GM18858 (cell line): Measurements from ENCODE around the gene LRRC73.
"Not testable (repeated sequence)": the region's sequence is repeated elsewhere in the genome, so short reads cannot be mapped to it uniquely, and the experiment has no call there.

Source experiments
- ATAC-seq: cut with Tn5 transposase; IDR thresholded peaks from one replicate; pipeline ENCODE4 v1.9.1; 2021; ENCODE audit not compliant: unreplicated experiment

Gene LRRC73

DNA sequence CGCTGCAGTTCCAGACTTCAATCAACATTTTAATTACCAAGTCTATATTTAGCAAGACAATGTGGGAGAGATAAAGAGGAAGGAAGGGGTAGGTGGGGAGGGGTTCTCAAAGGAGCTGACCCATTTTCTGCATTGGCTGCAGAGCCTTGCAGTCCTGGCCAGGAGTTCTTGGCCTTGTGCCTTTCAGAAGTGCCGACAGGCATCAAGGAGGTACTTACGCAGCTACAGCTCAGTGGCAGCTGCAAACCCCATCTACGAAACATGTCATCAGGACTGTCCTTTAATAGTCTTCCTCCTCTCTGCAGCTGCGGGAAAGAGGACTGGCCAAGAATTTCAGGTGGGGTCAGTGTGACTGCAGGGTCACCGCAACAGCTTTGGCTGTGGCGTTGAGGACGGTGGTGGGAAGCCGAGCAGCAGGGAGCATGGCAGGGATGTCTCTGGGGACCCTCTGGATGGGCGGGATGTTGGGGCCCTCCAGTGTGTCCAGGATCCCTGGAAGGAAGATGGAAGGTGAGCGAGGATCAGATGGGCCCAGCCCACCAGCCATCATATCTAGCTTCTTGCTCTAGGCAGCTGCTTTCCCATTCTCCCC lies 1.8 kb upstream of the LRRC73 start:
- no peak for ATAC-seq

DNA sequence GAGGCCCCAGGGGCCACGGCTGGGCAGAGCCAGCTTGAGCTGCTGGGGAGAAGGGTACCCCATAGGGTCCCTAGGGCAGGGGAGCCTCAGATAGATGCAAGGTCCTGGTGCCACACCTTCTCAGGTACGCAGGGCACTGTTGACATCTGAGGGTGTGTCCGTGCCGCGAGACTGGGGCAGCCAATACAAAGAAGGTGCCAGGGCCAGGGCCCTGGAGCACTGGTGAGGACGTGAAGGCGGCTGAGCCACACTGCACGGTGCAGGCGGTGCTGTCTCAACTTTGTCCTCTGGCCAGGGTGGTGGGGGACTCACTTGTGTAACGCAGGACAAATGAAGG lies 649 bp upstream of the LRRC73 start:
- no peak for ATAC-seq

DNA sequence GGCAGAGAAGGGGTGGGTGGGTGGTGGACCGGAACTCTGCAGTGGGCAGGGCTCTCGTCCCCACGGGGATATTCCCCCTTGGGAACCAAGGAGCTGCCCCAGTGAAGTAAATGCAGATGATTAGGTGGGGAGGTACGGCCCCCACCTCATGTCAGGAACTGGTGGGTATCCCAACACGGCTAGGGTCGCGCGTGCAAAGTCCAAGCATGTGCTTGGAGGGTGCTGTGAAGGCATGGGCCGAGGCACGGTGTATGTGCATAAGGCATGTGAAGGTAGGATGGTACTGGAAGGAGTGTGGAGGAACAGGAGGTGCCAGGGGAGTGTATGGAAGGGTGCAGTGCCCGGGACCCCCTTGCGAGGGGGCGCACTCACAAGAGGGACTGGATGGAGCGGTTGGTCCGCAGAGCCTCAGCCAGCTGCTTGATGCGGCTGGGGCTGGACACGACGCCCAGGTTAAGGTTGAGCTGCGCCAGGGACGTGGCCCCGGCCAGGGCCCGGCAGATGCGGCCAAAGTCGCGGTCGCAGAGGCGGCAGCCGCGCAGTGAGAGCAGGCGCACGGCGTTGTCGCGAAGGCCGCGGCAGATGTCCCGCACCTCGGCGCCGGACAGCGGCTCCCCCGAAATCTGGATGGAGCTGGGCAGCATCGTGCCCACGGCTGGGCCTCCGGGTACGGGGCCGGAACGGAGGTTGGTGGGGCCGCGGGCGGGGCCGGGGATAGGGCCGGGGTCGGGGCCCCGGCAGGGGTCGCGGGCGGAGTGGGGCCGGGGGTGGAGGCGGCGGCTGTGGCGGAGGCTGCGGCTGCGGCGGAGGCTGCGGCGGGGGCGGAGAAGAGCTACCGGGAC lies 783 bp downstream of the LRRC73 start:
- ATAC-seq, result no peak

DNA sequence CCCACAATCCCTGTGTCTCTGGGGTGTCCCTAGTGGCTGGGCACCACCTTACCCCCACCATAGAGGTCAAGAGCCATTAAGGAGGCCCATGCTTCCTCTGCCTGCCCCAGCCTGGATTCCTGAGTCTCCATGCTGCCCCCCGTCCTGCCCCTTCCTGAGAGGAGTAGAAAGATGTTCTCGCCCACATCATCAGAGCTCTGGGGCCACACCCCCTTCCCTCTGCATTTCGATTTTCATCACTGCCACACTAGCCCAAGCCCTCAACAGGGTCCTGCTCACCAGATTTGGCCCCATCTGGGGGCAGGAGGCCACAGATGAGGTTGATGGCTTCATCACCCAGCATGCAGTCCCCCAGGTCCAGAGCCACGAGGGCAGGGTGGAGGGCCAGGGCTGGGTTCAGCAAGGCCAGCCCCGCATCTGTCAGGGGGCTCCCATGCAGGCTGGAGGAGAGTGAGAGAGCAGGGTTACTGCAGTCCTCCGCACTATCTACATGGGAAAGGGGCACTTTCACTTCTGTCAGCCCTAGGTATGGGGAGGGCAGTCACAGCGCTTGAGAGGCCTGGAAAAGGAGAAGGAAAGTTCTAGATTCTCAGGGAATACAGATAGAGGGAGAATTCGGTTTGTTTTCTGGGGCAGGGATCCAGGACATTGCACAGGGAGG lies 1.5 kb downstream of the LRRC73 start:
- ATAC-seq, result no peak

DNA sequence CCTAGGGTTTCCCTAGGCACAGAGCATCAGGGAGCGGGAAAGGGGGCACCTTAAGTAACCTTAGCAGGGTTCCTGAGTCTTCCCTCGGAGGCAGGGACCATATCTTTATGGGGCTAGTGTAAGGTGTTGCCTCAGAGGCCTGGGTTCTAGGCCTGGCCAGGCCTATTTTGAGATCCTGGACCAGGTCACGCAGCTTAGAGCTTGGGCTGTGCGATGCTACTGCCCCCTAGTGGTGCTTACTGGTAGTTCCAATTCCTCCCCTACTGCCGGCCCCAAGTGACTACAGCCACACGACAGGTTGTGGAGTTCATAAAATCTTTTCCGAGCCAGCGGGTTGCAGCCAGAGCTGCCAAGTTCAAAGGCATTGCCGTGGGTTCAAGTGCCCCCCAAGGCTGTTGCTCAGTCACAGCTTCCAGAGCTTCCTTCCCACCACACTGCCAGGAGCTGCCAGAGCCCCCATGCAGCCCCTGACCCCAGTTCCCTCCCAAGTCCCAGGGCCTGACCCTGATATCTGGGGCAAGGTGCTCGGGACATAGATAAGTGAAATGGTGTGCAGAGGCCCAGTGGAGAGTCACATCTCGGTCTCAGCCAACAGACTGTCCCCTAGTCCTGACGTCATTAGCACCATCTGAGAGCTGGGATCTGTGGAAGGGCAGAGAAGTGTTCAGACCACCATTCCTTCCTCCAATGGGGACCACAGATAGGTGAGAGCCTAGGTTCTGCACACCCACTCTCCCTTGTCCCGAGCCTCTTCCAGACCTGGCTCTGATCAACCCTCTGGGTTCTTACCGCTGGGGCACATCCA lies 3.3 kb downstream of the LRRC73 start:
- peak; percentile 46 for ATAC-seq

DNA sequence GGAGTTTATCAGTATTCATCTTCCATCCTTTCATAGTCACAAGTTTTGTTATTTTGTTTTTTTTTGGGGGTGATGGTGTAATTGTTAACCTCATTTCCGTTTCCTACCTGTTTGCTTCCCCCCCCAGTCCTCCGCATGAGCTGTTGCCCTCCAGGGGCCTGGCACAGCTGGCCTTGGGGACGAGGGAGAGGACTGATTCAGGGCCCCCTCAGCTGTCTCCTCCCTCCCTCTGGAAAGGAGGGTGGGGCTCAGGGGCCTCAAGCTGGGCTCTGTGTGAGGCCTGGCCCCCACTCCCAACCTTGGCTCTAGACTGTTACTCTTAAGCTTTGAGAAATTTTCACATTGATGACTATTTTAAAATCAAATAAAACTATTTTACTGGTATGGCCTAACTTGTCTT lies 4.0 kb downstream of the LRRC73 start:
- ATAC-seq, result no peak

DNA sequence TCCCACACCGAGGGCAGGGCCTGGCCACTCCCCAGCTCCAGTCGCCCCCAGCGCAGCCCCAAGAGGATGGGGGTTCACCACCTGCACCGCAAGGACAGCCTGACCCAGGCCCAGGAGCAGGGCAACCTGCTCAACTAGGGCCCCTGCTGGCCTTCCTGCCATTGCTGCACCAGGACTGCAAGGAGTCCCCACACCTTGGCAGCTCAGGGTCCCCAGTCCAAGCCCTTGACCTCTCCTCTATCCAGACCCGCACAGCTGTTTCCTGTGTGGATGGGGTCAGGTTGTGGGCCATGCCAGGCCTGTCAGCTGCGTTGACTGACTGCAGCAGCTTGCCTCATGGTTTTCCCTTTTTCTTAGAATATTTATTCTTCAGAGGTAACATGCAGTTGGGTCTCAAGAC lies 4.4 kb downstream of the LRRC73 start:
- ATAC-seq, result no peak

DNA sequence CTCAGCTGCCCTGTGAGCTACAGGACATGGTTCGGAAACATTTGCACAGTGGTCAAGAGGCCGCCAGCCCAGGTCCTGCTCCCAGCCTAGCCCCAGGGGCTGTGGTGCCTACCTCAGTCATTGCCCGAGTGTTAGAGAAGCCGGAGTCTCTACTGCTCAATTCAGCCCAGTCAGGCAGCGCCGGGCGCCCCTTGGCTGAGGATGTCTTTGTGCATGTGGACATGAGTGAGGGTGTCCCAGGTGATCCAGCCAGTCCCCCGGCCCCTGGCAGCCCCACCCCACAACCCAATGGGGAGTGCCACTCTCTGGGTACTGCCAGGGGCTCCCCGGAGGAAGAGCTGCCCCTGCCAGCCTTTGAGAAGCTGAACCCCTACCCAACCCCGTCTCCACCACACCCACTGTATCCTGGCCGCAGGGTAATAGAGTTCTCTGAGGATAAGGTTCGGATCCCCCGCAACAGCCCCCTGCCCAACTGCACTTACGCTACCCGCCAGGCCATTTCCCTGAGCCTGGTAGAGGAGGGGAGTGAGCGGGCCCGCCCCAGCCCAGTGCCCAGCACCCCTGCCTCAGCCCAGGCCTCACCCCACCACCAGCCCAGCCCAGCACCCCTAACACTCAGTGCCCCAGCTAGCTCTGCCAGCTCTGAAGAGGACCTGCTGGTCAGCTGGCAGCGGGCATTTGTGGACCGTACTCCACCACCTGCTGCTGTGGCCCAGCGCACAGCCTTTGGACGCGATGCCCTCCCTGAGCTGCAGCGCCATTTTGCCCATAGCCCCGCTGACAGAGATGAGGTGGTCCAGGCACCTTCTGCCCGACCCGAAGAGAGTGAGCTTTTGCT lies 5.2 kb downstream of the LRRC73 start:
- no peak for ATAC-seq

DNA sequence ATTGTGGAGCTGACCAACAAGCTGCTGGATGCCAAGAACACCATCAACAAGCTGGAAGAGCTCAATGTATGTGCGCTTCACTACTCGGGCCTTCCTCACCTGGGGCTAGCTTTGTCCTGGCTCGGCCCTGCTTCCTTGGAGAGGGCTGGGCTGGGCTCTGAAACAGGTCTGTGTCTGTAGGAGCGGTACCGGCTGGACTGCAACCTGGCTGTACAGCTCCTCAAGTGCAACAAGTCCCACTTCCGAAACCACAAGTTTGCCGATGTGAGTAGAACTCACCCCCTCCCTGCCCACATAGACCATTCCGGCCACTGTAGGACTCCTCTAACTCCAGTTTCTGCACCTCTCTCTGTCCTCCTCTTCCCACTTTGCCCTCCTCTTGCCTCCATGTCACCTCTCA lies 6.7 kb downstream of the LRRC73 start:
- no peak for ATAC-seq

DNA sequence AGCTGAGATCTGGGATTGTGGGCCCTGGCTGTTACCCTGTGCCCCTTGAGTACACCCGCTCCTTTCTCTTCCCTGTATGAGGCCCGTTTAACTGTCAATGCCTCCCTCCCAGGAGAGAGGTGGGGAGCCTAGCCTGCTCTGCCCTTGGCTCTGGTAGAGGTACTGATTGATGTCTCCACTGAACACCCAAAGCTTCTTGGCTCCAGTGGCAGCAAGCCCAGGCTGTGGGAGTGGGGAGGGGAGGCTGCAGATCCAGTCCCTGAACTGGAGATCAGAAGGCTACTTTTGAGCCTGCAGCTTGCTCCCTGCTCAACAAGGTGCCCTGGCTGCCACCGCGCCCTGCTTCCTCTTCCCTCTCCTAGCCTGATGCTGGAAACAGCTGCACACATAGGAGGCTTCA lies 7.5 kb downstream of the LRRC73 start:
- no peak for ATAC-seq

DNA sequence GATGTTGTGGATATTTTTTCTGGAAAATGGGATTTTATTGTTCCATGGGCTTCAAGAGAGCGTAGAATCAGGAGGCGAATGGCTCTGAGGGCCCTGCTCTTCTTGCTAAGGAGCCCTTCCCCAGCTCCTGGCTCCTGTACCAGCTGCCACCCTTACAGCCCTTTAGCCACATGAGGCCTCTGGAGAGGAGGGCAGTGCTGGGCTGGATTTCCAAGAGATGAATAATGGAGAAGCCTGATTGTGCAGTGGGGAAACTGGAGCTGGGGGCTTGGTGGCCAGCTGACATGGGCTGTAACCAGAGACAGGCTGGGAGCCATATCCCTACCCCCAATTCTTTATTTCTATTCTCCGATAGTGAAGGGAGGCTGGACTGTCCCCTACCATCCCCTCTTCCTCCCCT lies 9.2 kb downstream of the LRRC73 start:
- ATAC-seq, result no peak

DNA sequence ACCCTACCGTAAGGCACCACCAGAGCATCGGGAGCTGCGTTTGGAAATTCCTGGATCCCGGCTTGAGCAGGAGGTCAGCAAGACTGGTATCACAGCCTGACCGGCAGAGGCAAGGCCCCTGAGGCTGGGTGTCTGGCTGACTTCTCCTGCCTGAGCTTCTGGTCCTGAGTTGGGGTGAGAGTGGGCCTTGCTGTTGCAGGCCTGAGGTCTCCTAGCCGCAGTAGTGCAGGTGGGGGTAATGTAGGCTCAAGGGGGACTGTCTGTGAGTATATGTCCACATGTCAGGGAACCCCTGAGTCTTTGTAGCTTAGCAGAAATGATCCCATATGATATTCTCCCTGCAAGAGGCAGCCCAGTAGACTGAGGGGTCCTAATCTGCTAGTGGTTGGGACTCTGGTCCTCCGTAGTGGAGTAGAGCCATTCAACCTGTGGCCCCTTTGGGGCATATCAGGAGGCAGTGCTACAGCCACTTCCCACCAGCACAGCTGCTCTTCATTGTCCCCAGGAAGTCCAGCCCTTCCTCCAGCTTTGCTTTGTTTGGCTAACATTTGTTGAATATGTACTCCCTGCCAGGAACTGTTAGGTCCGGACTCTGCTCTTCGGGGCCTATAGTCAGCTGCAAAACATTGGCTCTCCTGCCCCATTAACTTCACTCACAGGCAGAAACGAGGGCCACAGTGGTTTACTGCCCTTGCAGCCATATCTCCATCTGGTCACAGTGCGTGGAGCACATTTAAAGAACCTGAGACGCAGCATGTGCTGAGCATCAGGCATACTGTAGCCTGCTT lies 10.9 kb downstream of the LRRC73 start:
- no peak for ATAC-seq

DNA sequence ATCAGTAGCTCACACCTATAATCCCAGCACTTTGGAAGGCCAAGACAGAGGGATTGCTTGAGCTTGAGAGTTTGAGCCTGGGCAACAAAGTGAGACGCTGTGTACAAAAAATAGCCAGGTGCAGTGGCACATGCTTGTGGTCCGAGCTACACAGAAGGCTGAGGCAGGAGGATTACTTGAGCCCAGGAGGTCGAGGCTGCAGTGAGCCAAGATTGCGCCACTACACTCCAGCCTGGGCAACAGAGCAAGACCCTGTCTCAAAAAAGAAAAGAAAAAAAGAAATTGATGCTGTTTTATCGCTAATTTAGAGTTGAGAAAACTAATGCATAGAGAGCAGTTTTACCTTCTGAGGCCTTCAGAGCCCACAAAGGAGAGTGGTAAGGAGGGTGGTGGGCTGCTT lies 11.9 kb downstream of the LRRC73 start:
- ATAC-seq, result not testable (repeated sequence)

DNA sequence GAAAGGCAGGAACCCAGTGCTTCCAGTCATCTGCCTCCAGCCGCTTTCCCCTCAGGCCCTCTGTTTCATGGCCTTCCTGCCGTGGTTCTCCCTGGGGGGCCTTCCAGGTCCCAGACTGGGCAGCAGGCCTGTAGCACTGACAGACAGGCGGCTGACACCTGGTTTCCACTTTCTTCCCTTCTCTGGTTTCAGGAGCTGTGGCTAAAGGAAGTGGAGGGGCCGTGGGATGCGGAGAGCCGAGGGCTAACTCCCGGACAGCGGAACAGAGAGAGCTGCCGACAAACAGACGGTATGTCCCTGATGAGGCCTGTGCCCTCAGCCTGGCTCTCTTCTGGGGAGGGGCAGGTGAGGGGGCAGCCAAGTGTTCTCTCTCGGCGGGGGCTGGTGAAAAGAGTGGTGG lies 12.5 kb downstream of the LRRC73 start:
- ATAC-seq, result no peak

DNA sequence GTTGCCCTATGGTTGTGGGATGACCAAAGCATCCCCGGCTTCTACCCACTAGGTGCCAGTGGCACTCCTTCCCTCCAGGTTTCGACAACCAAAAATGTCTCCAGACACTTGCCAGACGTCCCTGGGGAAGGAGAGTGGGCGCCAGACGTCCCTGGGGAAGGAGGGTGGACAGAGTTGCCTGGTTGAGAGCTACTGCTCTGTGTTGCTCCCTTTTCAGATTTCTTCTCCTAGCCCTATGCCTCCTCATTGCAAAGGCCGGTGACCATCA lies 13.1 kb downstream of the LRRC73 start:
- no peak for ATAC-seq

DNA sequence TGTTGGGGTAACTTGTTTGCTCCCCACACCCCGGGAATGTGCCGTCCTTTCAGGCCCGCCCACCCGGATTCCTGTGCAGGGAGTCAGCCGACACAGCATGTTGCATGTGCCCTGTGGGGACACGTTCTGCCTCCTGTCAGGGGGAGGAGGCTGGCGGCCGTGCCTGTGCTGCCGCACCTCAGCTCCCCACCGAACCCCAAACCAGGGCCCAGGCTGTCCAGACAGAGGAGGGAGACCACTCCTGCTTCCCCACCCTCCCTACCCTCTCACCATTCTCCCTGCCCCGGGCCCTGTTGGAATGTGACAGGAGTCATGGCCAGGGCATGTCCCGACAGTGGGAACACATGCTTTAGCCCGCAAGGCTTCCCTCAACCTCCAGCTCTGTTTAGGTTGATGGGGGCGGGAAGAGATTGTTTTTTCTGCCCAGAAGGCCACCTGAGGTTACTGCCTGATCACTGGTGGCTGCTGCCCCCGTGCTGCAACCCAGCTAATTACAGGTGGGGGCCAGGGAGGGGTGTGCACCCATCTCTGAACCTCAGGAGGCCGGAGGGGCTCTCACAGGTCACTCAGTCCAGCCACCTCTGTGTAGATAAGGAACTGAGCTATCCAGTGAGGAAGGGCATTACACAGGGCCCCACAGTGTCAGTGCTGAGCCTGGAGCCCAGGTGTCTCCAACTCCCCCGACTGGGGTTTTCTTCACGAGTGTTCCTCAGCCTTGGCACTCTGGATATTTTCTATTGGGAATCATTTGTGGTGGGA lies 13.6 kb downstream of the LRRC73 start:
- ATAC-seq, result no peak

DNA sequence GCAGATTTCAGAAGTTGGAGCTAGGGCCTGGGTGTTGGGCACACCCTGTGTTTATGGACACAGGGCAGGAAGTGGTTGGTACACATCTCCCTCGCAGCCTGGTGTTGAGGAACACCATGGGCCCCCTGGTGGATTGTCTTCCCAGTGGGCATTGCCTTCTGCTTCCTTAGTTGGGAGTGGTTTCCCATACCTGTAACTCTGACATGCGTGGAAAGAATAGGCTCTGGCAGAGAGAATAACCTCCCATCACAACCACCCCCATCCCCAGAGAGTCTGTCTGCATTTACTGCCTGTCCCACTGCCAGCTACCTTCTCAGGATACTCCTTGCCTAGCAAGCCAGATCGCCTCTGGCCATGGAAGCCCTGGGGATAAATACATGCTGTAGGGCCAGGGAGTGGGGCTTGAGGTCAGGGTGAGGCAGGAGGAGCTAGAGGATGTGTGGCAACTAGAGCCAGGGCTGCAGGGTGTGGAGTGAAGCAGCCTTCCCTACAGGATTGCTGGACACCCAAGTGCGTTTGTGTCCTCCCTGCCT lies 14.7 kb downstream of the LRRC73 start:
- ATAC-seq, result no peak

DNA sequence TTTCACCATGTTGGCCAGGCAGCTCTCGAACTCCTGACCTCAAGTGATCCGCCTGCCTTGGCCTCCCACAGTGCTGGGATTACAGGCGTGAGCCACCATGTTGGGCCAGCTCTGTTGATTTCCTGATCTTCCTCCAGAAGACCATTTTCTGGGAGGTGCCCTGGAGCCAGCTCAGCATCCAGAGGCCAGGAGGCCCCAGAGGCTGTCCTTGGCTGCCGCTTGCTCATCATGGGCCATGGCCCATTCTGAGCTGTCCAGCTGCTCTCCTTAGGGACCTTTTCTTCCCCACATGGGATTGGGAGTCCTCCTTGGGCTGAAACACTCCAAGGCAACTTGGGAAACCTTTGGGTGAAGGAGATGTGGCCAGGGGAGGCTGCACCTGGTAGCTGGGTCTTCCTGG lies 15.4 kb downstream of the LRRC73 start:
- no peak for ATAC-seq

DNA sequence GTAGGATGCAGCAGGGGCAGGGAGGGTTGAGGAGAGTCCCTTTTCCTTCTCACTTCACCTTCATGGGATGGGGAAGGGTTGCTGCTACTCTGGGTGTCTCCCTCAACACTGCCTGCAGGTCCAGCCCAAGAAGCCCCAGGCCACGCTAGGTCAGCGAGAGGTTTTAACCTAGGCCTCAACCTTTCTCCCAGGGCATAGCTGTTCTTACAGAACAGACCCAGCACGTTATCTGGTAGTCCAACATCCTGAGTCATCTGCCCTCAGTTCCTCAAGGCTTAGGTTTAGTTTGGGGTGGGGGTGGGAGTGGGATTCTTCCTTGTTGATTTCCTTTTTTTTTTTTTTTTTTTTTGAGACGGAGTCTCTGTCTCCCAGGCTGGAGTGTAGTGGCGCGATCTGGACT lies 15.8 kb downstream of the LRRC73 start:
- no peak for ATAC-seq
